Keratinocyte (primary cell): ENCODE measurements around the gene NUP210. TPM values are rescaled to one million over a fixed set of nuclear protein-coding genes. Genes with fewer than 3 reads are reported as not detected.

Experiments
- DNase-seq: peaks from one replicate; pipeline ENCODE4 v3.0.0-alpha.2; 2011; ENCODE audit warnings: low read depth, missing footprints, low spot score
- FAIRE-seq: peaks from 2 replicates; lab custom pipeline; 2011; peaks lifted over from hg19 to GRCh38; lab: Jason Lieb, UNC
- H2AFZ ChIP-seq: 2 replicates; pipeline ENCODE4 v1.6.0; 2012; ENCODE audit warnings: low read length, control low read depth, inconsistent platforms; ENCODE audit not compliant: control insufficient read depth
- H3K27ac ChIP-seq: 2 replicates; pipeline ENCODE4 v1.5.1; 2011; ENCODE audit warnings: low read length; ENCODE audit not compliant: control insufficient read depth, insufficient read depth
- H3K27me3 ChIP-seq: 3 replicates; pipeline ENCODE4 v1.6.0; 2011; ENCODE audit warnings: low read length; ENCODE audit not compliant: control insufficient read depth, insufficient read depth; ENCODE audit errors: extremely low read depth
- H3K36me3 ChIP-seq, 2 experiments: 2 replicates in 1 of 2; 3 replicates in 1 of 2; pipeline ENCODE4 v1.5.1; 2011; ENCODE audit warnings: low read length in 2 of 2, mild to moderate bottlenecking in 1 of 2; ENCODE audit not compliant: control insufficient read depth in 2 of 2, insufficient read depth in 2 of 2; ENCODE audit errors: extremely low read depth in 1 of 2
- H3K4me1 ChIP-seq: 3 replicates; pipeline ENCODE4 v1.5.1; 2011; ENCODE audit warnings: low read length; ENCODE audit not compliant: control insufficient read depth, insufficient read depth; ENCODE audit errors: extremely low read depth
- H3K4me2 ChIP-seq: 3 replicates; pipeline ENCODE4 v1.6.0; 2011; ENCODE audit warnings: low read depth, low read length; ENCODE audit not compliant: control insufficient read depth, insufficient read depth; ENCODE audit errors: extremely low read depth
- H3K4me3 ChIP-seq, 3 experiments: fragments of 200-600 bp in 1 of 3; sonication (generic) in 1 of 3; 2 replicates in 2 of 3; 3 replicates in 1 of 3; pipeline ENCODE4 v1.5.1; 2011 to 2016; ENCODE audit warnings: low read length in 3 of 3, mild to moderate bottlenecking in 3 of 3, control low read depth in 2 of 3, inconsistent platforms in 1 of 3, low read depth in 1 of 3, mixed read lengths in 1 of 3, mixed run types in 1 of 3, moderate library complexity in 1 of 3; ENCODE audit not compliant: control insufficient read depth in 2 of 3, insufficient read depth in 2 of 3; ENCODE audit errors: extremely low read depth in 1 of 3
- H3K79me2 ChIP-seq: 2 replicates; pipeline ENCODE4 v1.6.0; 2012; ENCODE audit warnings: low read length; ENCODE audit not compliant: control insufficient read depth, insufficient read depth
- H3K9ac ChIP-seq: 3 replicates; pipeline ENCODE4 v1.6.0; 2011; ENCODE audit warnings: low read length; ENCODE audit not compliant: control insufficient read depth, insufficient read depth; ENCODE audit errors: extremely low read depth
- H3K9me1 ChIP-seq: 3 replicates; pipeline ENCODE4 v1.6.0; 2011; ENCODE audit warnings: low read length; ENCODE audit not compliant: control insufficient read depth, insufficient read depth; ENCODE audit errors: extremely low read depth
- H3K9me3 ChIP-seq: 2 replicates; pipeline ENCODE4 v1.5.1; 2012; ENCODE audit warnings: low read depth, low read length; ENCODE audit not compliant: control insufficient read depth
- H4K20me1 ChIP-seq: 3 replicates; pipeline ENCODE4 v1.6.0; 2011; ENCODE audit warnings: low read length; ENCODE audit not compliant: control insufficient read depth, insufficient read depth; ENCODE audit errors: extremely low read depth
- EZH2 ChIP-seq: IDR thresholded peaks from one replicate; pipeline ENCODE4 v1.6.1; 2012; ENCODE audit warnings: inconsistent platforms, mild to moderate bottlenecking, low read length, moderate library complexity
- dilution Hi-C: fragments of 300-500 bp; cut with MboI; formaldehyde crosslinking; loops from one replicate; pipeline ENCODE4 v1.7.0; 2020; ENCODE audit warnings: low sequenced_read_pairs; ENCODE audit not compliant: extremely low pct_ligation_motif_present
- polyA plus RNA-seq, 5 experiments: library from polyadenylated mRNA; depleted of rRNA in 3 of 5; stranded (reverse) in 3 of 5; stranded (forward) in 1 of 5; unstranded in 1 of 5; fragments of >200 nt; gene quantifications; 1 replicate in 1 of 5; 2 replicates in 3 of 5; 3 replicates in 1 of 5; pipeline versions ENCODE4 v1.2.1 to v1.2.3, GENCODE V29; 2011 to 2012; ENCODE audit warnings: missing spikeins in 2 of 5, low read depth in 1 of 5, low replicate concordance in 1 of 5
- TF ChIP-seq, protein P1 (sequence below), 3 experiments: IDR thresholded peaks in 1 of 3; conservative IDR thresholded peaks in 1 of 3; optimal IDR thresholded peaks in 1 of 3; 2 replicates in 2 of 3; 3 replicates in 1 of 3; pipeline versions ENCODE3 to v1.5.1; 2011; ENCODE audit warnings: low read length in 3 of 3, mild to moderate bottlenecking in 3 of 3, moderate library complexity in 2 of 3, control low read depth in 1 of 3, inconsistent platforms in 1 of 3; ENCODE audit not compliant: insufficient read depth in 2 of 3; ENCODE audit errors: extremely low read depth in 1 of 3

The NUP210 gene
- polyA plus RNA-seq, 1 donor (not counting 4 experiments of a cell fraction or from before 2014, with no cell fraction given): 0.01 TPM

DNA sequence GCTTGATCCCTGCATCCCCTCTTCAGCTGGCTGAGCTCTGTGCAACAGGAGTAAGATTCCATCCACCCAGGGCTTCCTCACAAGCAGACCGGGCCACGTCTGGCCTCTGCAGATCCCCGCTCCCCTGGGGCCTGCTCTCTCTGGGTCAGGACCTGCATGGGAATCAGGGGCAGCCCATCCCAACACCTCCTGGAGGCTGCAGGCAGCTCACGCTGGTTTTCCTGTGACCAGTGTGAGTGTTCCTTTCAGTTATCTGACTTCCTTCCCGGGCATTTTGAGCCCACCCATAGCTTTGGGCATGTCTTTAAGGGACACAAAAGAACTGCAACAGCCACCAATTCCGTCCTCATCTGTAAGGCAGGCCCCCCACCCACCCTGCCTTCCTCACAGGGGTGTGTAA lies 16.3 kb downstream of the NUP210 start:
- Histone ChIP-seq H3K36me3 (no peaks in the 10 kb centered on the region), H3K9ac (no peak overlapping the region), H3K79me2 (no peaks in the 10 kb centered on the region), H4K20me1 (no peaks in the 10 kb centered on the region), H3K9me3 (peaks cover 8% of the 10 kb centered on the region), H3K27me3 (peaks cover 3% of the 10 kb centered on the region), H3K4me3 (no peak overlapping the region), H3K4me1 (no peaks in the 10 kb centered on the region), H3K4me2 (no peak overlapping the region), H3K27ac (no peak overlapping the region), H3K9me1 (no peaks in the 10 kb centered on the region), H2AFZ (no peak overlapping the region)
- DNase-seq: no peak
- FAIRE-seq: no peak
- no peak for TF ChIP-seq EZH2
- TF ChIP-seq, protein P1, sequence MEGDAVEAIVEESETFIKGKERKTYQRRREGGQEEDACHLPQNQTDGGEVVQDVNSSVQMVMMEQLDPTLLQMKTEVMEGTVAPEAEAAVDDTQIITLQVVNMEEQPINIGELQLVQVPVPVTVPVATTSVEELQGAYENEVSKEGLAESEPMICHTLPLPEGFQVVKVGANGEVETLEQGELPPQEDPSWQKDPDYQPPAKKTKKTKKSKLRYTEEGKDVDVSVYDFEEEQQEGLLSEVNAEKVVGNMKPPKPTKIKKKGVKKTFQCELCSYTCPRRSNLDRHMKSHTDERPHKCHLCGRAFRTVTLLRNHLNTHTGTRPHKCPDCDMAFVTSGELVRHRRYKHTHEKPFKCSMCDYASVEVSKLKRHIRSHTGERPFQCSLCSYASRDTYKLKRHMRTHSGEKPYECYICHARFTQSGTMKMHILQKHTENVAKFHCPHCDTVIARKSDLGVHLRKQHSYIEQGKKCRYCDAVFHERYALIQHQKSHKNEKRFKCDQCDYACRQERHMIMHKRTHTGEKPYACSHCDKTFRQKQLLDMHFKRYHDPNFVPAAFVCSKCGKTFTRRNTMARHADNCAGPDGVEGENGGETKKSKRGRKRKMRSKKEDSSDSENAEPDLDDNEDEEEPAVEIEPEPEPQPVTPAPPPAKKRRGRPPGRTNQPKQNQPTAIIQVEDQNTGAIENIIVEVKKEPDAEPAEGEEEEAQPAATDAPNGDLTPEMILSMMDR (optimal IDR thresholded peaks at IDR 0.05 in 1 of 3, IDR thresholded peaks at IDR 0.05 in 1 of 3, conservative IDR thresholded peaks at IDR 0.05 in 1 of 3; ENCODE audit: extremely low read depth in 1 of 3, insufficient read depth in 2 of 3, low read length in 3 of 3): no peak
- dilution Hi-C loops: no loop called here

DNA sequence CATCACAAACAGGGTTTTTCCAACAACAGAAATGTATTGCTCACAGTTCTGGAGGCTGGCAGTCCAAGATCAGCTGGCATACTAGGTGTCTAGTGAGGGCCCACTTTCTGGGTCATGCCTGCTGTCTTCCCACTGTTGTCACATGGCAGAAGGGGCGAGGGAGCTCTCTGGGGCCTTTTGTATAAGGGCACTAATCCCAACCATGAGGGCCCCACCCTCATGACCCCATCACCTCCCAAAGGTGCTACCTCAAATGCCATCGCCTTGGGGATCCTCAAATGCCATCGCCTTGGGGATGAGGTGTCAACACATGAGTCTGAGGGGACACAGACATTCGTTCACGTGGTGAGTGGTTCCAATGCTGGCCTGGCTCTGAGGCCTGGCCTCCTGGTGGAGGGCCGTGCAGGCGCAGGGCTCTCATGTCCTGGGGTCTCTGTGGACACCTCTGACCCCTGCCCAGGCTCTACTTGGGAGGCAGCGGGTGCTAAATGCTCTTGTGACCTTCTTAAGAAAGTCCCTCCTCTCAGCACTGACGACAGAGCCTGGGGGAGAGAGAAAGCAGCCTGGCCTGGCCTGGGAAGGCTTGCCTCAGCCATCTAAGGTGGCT lies 16.8 kb downstream of the NUP210 start:
- Histone ChIP-seq H3K27me3 (peaks cover 3% of the 10 kb centered on the region), H3K79me2 (no peaks in the 10 kb centered on the region), H3K9me1 (no peaks in the 10 kb centered on the region), H2AFZ (no peak overlapping the region), H3K4me1 (no peaks in the 10 kb centered on the region), H3K27ac (no peak overlapping the region), H3K9ac (no peak overlapping the region), H4K20me1 (no peaks in the 10 kb centered on the region), H3K36me3 (no peaks in the 10 kb centered on the region), H3K4me3 (no peak overlapping the region), H3K9me3 (peaks cover 6% of the 10 kb centered on the region), H3K4me2 (no peak overlapping the region)
- dilution Hi-C loops: no loop called here
- DNase-seq (no peak), FAIRE-seq (no peak)
- no peak for TF ChIP-seq EZH2
- TF ChIP-seq, protein P1 (optimal IDR thresholded peaks at IDR 0.05 in 1 of 3, IDR thresholded peaks at IDR 0.05 in 1 of 3, conservative IDR thresholded peaks at IDR 0.05 in 1 of 3; ENCODE audit: extremely low read depth in 1 of 3, insufficient read depth in 2 of 3, low read length in 3 of 3): no peak
